ENCODE data around the gene NFATC2.

- TF ChIP-seq, protein P1, sequence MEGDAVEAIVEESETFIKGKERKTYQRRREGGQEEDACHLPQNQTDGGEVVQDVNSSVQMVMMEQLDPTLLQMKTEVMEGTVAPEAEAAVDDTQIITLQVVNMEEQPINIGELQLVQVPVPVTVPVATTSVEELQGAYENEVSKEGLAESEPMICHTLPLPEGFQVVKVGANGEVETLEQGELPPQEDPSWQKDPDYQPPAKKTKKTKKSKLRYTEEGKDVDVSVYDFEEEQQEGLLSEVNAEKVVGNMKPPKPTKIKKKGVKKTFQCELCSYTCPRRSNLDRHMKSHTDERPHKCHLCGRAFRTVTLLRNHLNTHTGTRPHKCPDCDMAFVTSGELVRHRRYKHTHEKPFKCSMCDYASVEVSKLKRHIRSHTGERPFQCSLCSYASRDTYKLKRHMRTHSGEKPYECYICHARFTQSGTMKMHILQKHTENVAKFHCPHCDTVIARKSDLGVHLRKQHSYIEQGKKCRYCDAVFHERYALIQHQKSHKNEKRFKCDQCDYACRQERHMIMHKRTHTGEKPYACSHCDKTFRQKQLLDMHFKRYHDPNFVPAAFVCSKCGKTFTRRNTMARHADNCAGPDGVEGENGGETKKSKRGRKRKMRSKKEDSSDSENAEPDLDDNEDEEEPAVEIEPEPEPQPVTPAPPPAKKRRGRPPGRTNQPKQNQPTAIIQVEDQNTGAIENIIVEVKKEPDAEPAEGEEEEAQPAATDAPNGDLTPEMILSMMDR (IDR thresholded peaks at IDR 0.05) = no peak
- TF ChIP-seq POLR2AphosphoS5 (IDR thresholded peaks at IDR 0.05) (no peak), POLR2A (IDR thresholded peaks at IDR 0.05; ENCODE audit: low read depth) (no peak)
These were observed 147.8 kb downstream of the NFATC2 start for GRCh38 chr20:51394706-51395105.

Measured in esophagus muscularis mucosa (tissue), 3 donors.